Spleen (tissue), 11 donors: Measurements from ENCODE around the gene PSENEN. TPM values are rescaled to one million over a fixed set of nuclear protein-coding genes. Genes with fewer than 3 reads are reported as not detected.

Source experiments
- DNase-seq: peaks from one replicate; pipeline ENCODE4 v3.0.0-alpha.2; 2020
- H3K27ac ChIP-seq, 8 donors: fragments of 200-600 bp; sonication (generic) in 7 of 8; 1 replicate in 4 of 8; 2 replicates in 4 of 8; pipeline versions ENCODE4 v1.5.0 to v1.8.0; 2016 to 2021; ENCODE audit warnings: inconsistent platforms in 4 of 8, mild to moderate bottlenecking in 4 of 8, moderate library complexity in 1 of 8
- H3K27me3 ChIP-seq, 7 donors: fragments of 200-600 bp; sonication (generic) in 6 of 7; replicated peaks in 1 of 7; 1 replicate in 4 of 7; 2 replicates in 3 of 7; pipeline versions ENCODE4 v1.5.0 to v1.8.0; 2016 to 2021; ENCODE audit warnings: inconsistent platforms in 3 of 7, mild to moderate bottlenecking in 1 of 7
- H3K36me3 ChIP-seq, 6 donors: fragments of 200-600 bp; sonication (generic) in 5 of 6; 1 replicate in 4 of 6; 2 replicates in 2 of 6; pipeline versions ENCODE4 v1.5.0 to v1.8.0; 2016 to 2021; ENCODE audit warnings: inconsistent platforms in 2 of 6
- H3K4me1 ChIP-seq, 6 donors: fragments of 200-600 bp; sonication (generic) in 5 of 6; 1 replicate in 3 of 6; 2 replicates in 3 of 6; pipeline versions ENCODE4 v1.5.0 to v1.8.0; 2016 to 2021; ENCODE audit warnings: inconsistent platforms in 3 of 6
- H3K4me3 ChIP-seq, 8 donors: fragments of 200-600 bp; sonication (generic) in 7 of 8; 1 replicate in 4 of 8; 2 replicates in 4 of 8; pipeline versions ENCODE4 v1.5.0 to v1.8.0; 2016 to 2021; ENCODE audit warnings: inconsistent platforms in 4 of 8, mild to moderate bottlenecking in 4 of 8, moderate library complexity in 2 of 8
- H3K9me3 ChIP-seq, 8 donors: fragments of 200-600 bp; sonication (generic) in 7 of 8; 1 replicate in 4 of 8; 2 replicates in 4 of 8; pipeline versions ENCODE4 v1.5.0 to v1.8.0; 2016 to 2021; ENCODE audit warnings: inconsistent platforms in 4 of 8
- POLR2A ChIP-seq, 3 donors: fragments of 450-650 bp; IDR thresholded peaks; one replicate each; pipeline ENCODE4 v1.5.1; 2017; ENCODE audit warnings: antibody characterized with exemption in 3 of 3, mild to moderate bottlenecking in 1 of 3
- POLR2AphosphoS5 ChIP-seq, 3 donors: sonication (generic); formaldehyde crosslinking; IDR thresholded peaks; one replicate each; pipeline ENCODE4 v1.5.1; 2017; ENCODE audit warnings: antibody characterized with exemption in 3 of 3
- WGBS, 5 donors: extraction: QIAGEN DNeasy Blood & Tissue Kit in 3 of 5; methylation state at CpG; one replicate each; pipeline versions ENCODE4 v1.1.5 to v1.1.7; 2013 to 2018; 5-methylcytosine and 5-hydroxymethylcytosine counted together
- intact Hi-C: fragments of 100-400 bp; cut with DNase I; formaldehyde crosslinking; loops from one replicate; pipeline ENCODE4 v1.15.0; 2023; ENCODE audit warnings: low total_unique reads
- polyA plus RNA-seq, 3 donors: library from polyadenylated mRNA; stranded (reverse); fragments of 200-250 nt; gene quantifications; one replicate each; pipeline ENCODE4 v1.2.1, GENCODE V29; 2013
- total RNA-seq, 7 donors: library from RNA; depleted of rRNA in 3 of 7; stranded (reverse); fragments of >200 nt in 3 of 7; fragmentation: NEBNext Ultra II Directional in 4 of 7; extraction: Animal tissue kit (Norgen Biotek cat#: 25700) in 4 of 7; gene quantifications; one replicate each; pipeline versions ENCODE4 v1.1.0 to v1.2.1, GENCODE V29; 2016 to 2021
- TF ChIP-seq, protein P1 (sequence below), 11 experiments: fragments of 200-600 bp in 7 of 11; fragments of 450-650 bp in 4 of 11; sonication (generic) in 4 of 11; IDR thresholded peaks in 8 of 11; conservative IDR thresholded peaks in 3 of 11; 1 replicate in 7 of 11; 2 replicates in 4 of 11; pipeline versions ENCODE4 v1.4.0 to v1.8.0; 2016 to 2021; ENCODE audit warnings: antibody characterized with exemption in 11 of 11, inconsistent platforms in 4 of 11, mild to moderate bottlenecking in 1 of 11
- donor health status: healthy with polysubstance abuse.
- donor health status: DM: no; HTN: no; CAD: no; lungs with moderate emphysema.
- donor health status: DM: no; HTN: no; CAD: no.
- donor health status: Bipolar disorder and iron deficiency.
- donor health status: healthy.
- donor health status: DM: no; HTN: no; CAD: no.
- donor health status: DM: yes; HTN: yes; CAD: no.

PSENEN gene
- total and polyA plus RNA-seq, 10 donors: 37.5 to 71.3 (median 51.0) TPM

DNA sequence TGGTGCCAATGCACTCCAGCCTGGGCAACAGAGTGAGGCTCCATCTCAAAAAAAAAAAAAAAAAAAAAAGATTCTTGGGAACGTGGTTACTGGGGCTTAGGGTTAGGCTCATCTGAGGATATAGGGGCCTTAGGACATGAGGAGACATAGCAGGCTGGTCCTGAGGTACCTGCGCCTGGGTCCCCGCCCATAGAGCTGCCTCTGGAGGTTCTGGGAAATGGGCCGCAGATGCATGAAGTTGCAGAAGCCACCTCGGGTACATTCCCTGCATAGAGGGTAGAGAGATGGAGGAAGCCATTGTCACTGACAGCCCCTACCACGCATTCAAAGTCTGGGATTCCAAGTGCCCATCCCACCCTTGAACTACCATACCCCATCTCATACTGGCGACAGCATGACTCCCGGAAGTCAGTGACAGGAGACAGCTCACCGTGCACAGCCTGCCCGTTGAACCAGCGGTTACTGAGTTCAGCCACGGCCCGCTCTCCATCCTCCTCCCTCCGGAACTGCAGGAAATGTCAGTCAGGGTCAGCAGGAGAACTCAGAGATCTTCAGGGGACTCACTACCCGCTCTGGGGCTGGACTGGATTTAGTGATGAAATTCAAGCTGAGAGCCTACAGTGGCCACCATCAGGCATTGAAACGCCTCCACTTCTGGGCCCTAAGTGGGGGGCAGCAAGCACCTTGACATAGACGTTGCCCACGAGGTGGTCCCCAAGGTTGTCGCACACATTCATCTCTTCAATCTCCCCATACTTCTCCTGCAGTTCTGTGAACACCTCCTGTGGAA, 1.6 kb upstream of the PSENEN start:
- TF ChIP-seq POLR2A (IDR thresholded peaks at IDR 0.05) (no peak), POLR2AphosphoS5 (IDR thresholded peaks at IDR 0.05) (no peak)
- TF ChIP-seq, protein P1, sequence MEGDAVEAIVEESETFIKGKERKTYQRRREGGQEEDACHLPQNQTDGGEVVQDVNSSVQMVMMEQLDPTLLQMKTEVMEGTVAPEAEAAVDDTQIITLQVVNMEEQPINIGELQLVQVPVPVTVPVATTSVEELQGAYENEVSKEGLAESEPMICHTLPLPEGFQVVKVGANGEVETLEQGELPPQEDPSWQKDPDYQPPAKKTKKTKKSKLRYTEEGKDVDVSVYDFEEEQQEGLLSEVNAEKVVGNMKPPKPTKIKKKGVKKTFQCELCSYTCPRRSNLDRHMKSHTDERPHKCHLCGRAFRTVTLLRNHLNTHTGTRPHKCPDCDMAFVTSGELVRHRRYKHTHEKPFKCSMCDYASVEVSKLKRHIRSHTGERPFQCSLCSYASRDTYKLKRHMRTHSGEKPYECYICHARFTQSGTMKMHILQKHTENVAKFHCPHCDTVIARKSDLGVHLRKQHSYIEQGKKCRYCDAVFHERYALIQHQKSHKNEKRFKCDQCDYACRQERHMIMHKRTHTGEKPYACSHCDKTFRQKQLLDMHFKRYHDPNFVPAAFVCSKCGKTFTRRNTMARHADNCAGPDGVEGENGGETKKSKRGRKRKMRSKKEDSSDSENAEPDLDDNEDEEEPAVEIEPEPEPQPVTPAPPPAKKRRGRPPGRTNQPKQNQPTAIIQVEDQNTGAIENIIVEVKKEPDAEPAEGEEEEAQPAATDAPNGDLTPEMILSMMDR (IDR thresholded peaks at IDR 0.05 in 8 of 11, conservative IDR thresholded peaks at IDR 0.05 in 3 of 11): no peak
- peaks cover 0 to 21% (median 7%) of the 10 kb centered on the region in 6 donors for H3K36me3 ChIP-seq
- H3K4me1 ChIP-seq: peaks cover 29 to 89% (median 74%) of the 10 kb centered on the region in 6 donors
- peak overlapping the region in 7 of 8 donors; percentile 99 to 100 (median 100) for H3K27ac ChIP-seq
- H3K4me3 ChIP-seq: peak overlapping the region in 7 of 8 donors; percentile 65 to 85 (median 78)
- WGBS, 5 donors: 86 to 91% (median 88%) methylated on average over 19 of the region's 19 CpGs
- H3K27me3 ChIP-seq: no peaks in the 10 kb centered on the region
- DNase-seq: peak; percentile 85
- intact Hi-C loops: no loop called here
- H3K9me3 ChIP-seq: no peaks in the 10 kb centered on the region

DNA sequence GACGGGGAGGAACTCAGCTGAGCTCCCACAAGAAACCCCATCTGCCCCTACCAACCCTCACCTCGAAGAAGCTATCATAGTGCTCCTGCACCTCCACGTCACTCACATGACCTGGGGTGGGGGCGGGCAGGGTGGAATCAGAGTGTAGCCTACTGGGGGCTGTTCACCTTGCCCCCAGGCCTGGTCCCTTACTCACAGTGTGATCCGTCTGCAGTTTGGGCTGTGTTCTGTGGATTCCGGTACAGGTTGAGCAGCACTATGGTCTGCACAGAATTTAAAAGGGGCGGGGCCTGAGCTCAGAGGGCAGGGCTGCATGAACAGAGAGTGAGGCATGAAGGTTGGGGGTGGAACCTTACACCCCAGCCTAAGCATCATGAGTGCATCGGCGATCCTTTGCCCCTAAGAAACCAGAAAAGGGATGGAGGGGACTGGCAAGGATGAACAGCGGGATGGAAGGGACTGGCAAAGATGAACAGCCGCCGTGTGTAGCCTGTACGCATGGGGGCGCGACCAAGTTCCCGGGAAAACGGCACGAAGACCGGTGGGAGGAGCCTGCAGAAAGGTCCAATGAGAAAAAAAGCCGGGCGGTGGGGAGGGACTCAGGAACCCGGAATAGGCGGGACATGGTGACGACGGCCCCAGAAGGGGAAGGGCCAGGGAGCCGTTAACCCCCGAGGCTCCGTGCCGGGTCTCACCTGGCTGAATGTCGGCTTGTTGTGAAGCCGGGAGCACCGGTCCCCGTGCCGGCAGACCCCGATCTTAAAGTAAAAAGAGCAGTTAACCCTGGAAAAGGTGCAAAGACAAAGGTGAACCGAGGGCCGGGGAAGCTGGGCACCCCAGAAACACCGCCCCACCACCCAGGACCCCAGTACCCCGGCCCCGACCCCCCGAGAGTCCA, 772 bp upstream of the PSENEN start:
- intact Hi-C loops: no loop called here
- TF ChIP-seq POLR2A (IDR thresholded peaks at IDR 0.05): peak in 1 of 3 donors; percentile 50
- peak; percentile 3 to 79 (median 70) for TF ChIP-seq POLR2AphosphoS5 (IDR thresholded peaks at IDR 0.05)
- TF ChIP-seq, protein P1 (IDR thresholded peaks at IDR 0.05 in 8 of 11, conservative IDR thresholded peaks at IDR 0.05 in 3 of 11): peak in 6 of 11 experiments; percentile 15 to 48 (median 40)
- H3K27ac ChIP-seq: peak overlapping the region; percentile 99 to 100 (median 100)
- H3K4me1 ChIP-seq: peaks cover 37 to 89% (median 77%) of the 10 kb centered on the region in 6 donors
- H3K27me3 ChIP-seq: no peaks in the 10 kb centered on the region
- H3K36me3 ChIP-seq: peaks cover 0 to 12% (median 0%) of the 10 kb centered on the region in 6 donors
- peak; percentile 98 for DNase-seq
- H3K9me3 ChIP-seq: no peaks in the 10 kb centered on the region
- WGBS, 5 donors: 5 to 9% (median 7%) methylated on average over 40 to 41 of the region's 41 CpGs
- peak overlapping the region; percentile 39 to 85 (median 76) for H3K4me3 ChIP-seq

DNA sequence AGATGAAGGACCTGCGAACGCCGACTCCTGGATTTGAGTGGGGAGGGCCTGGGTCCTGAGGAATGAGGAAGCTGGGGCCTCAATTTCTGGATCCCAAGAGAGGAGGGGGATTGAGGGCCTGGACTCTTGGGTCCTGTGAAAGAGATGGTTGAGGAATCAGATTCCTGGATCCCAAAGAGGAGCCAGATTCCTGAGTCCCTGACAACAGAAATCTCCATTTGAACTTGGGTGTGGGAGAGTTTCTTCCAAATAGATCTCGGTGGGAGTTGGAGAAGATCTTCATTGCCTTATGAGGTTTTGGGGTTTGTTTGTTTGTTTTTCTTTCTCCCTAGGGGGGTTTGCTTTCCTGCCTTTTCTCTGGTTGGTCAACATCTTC, 624 bp downstream of the PSENEN start:
- no peak for DNase-seq
- peak overlapping the region; percentile 39 to 85 (median 76) for H3K4me3 ChIP-seq
- no peaks in the 10 kb centered on the region for H3K9me3 ChIP-seq
- no peaks in the 10 kb centered on the region for H3K27me3 ChIP-seq
- WGBS, 5 donors: 1 to 26% (median 11%) methylated on average over 4 of the region's 4 CpGs
- TF ChIP-seq, protein P1 (IDR thresholded peaks at IDR 0.05 in 8 of 11, conservative IDR thresholded peaks at IDR 0.05 in 3 of 11): no peak
- intact Hi-C loops: no loop called here
- peak overlapping the region; percentile 59 to 100 (median 100) for H3K27ac ChIP-seq
- peaks cover 31 to 88% (median 73%) of the 10 kb centered on the region in 6 donors for H3K4me1 ChIP-seq
- peaks cover 0 to 13% (median 0%) of the 10 kb centered on the region in 6 donors for H3K36me3 ChIP-seq
